ENCODE results near the gene TNFRSF13B.

- TF ChIP-seq CTCF (IDR thresholded peaks at IDR 0.05) (no peak), POLR2A (IDR thresholded peaks at IDR 0.05) (no peak), POLR2AphosphoS5 (IDR thresholded peaks at IDR 0.05) (no peak)
These were observed 2.8 kb upstream of the TNFRSF13B start for GRCh38 chr17:16974569-16975276.
